GM18870 (cell line): ENCODE data around the gene IL17C.
A peak's percentile ranks its signal among the peaks of the same experiment; 100 is the strongest.
"Not testable (repeated sequence)": the region's sequence is repeated elsewhere in the genome, so short reads cannot be mapped to it uniquely, and the experiment has no call there.

ENCODE experiments used
- ATAC-seq: cut with Tn5 transposase; IDR thresholded peaks from one replicate; pipeline ENCODE4 v1.9.1; 2021; ENCODE audit warnings: moderate library complexity; ENCODE audit not compliant: unreplicated experiment

The IL17C gene

GRCh38 chr16:88656291-88656980, 18.1 kb downstream of the IL17C start:
- ATAC-seq: no peak

GRCh38 chr16:88657371-88657770, 19.0 kb downstream of the IL17C start:
- no peak for ATAC-seq

- ATAC-seq: no peak
Observed at GRCh38 chr16:88658714-88659113, 20.3 kb downstream of the IL17C start.

GRCh38 chr16:88659160-88659559, 20.8 kb downstream of the IL17C start:
- ATAC-seq: no peak

GRCh38 chr16:88661468-88661867, 23.1 kb downstream of the IL17C start:
- ATAC-seq: no peak

- ATAC-seq: no peak
Observed at GRCh38 chr16:88662222-88662842, 24.0 kb downstream of the IL17C start.

GRCh38 chr16:88662843-88663606, 24.7 kb downstream of the IL17C start, which contains the start of gene MVD:
MVD (minus strand) TSS chr16:88663091; CDS start chr16:88663080, 11 bp downstream.
- ATAC-seq: peak; percentile 81

- ATAC-seq: no peak
Observed at GRCh38 chr16:88665148-88665547, 26.8 kb downstream of the IL17C start.

- no peak for ATAC-seq
Observed at GRCh38 chr16:88665570-88665969, 27.2 kb downstream of the IL17C start.

- no peak for ATAC-seq
Observed at GRCh38 chr16:88667461-88667860, 29.1 kb downstream of the IL17C start.

GRCh38 chr16:88669493-88669892, 31.1 kb downstream of the IL17C start:
- ATAC-seq: not testable (repeated sequence)

GRCh38 chr16:88669980-88670379, 31.6 kb downstream of the IL17C start:
- ATAC-seq: no peak

GRCh38 chr16:88671806-88672205, 33.4 kb downstream of the IL17C start:
- no peak for ATAC-seq

- no peak for ATAC-seq
Observed at GRCh38 chr16:88672776-88673175, 34.4 kb downstream of the IL17C start.

GRCh38 chr16:88673716-88674379, 35.5 kb downstream of the IL17C start:
- ATAC-seq: no peak

- no peak for ATAC-seq
Observed at GRCh38 chr16:88676502-88677242, 38.3 kb downstream of the IL17C start.

GRCh38 chr16:88677721-88678120, 39.3 kb downstream of the IL17C start:
- ATAC-seq: no peak

- ATAC-seq: no peak
Observed at GRCh38 chr16:88678224-88678979, 40.0 kb downstream of the IL17C start.

GRCh38 chr16:88680554-88681083, 42.2 kb downstream of the IL17C start:
- no peak for ATAC-seq
